Subcutaneous abdominal adipose tissue (tissue), 5 donors: ENCODE results near the gene AEBP1.

Source experiments
- H3K27ac ChIP-seq: one replicate; pipeline ENCODE4 v1.7.0; 2013; ENCODE audit warnings: low read depth, mild to moderate bottlenecking, inconsistent platforms, low read length, moderate library complexity
- H3K27me3 ChIP-seq, 5 donors: one replicate each; pipeline ENCODE4 v1.7.0; 2013; ENCODE audit warnings: low read length in 5 of 5, inconsistent platforms in 1 of 5; ENCODE audit not compliant: control insufficient read depth in 5 of 5, insufficient read depth in 4 of 5
- H3K36me3 ChIP-seq, 5 donors: one replicate each; pipeline ENCODE4 v1.7.0; 2013; ENCODE audit warnings: low read length in 5 of 5; ENCODE audit not compliant: control insufficient read depth in 5 of 5, insufficient read depth in 5 of 5
- H3K4me1 ChIP-seq, 5 donors: one replicate each; pipeline ENCODE4 v1.7.0; 2013; ENCODE audit warnings: low read length in 5 of 5, mild to moderate bottlenecking in 3 of 5, moderate library complexity in 1 of 5; ENCODE audit not compliant: control insufficient read depth in 5 of 5, insufficient read depth in 5 of 5
- H3K4me3 ChIP-seq, 5 donors: one replicate each; pipeline ENCODE4 v1.7.0; 2013; ENCODE audit warnings: low read length in 5 of 5, low read depth in 1 of 5
- H3K9ac ChIP-seq, 5 donors: one replicate each; pipeline ENCODE4 v1.7.0; 2013; ENCODE audit warnings: low read length in 5 of 5, mild to moderate bottlenecking in 4 of 5, moderate library complexity in 3 of 5
- H3K9me3 ChIP-seq, 5 donors: one replicate each; pipeline ENCODE4 v1.7.0; 2013; ENCODE audit warnings: low read length in 5 of 5; ENCODE audit not compliant: control insufficient read depth in 5 of 5
- donor health status: healthy.
- donor health status: healthy.
- donor health status: healthy.
- donor health status: healthy.
- donor health status: healthy.

Gene AEBP1

DNA sequence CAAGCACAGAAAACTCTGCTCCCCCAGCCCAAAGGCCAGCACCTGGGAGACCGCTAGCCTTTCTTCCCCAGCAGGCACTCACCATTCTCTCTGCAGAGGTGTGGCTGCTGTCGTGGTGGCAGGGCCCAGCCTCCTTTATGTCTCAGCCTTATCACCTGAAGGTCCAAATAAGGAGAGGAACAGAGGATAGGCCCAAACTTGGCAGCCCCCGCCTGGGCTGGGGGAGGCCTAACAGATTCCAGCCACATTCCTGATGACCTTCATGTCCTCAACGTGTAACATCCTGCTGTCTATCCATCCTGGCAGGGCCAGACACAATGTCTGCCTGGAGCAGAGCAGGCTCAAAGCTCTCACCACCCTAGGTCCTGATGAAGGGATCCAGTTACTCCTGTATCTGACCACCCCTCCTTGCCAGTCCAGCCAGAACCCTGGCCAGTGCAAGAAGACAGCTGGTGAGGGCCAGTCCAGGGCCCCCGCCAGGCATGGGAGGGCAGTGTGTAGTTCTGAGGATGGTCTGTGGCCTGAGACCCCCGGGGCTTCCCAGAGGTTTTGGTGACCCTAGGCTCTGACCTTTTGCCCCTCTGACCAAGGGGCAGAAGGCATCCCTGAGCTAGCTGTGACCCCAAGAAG lies 37.2 kb downstream of the AEBP1 start, which contains the start of gene MYL7:
Gene MYL7, minus strand, starts transcription at position 112 of the 630 bp plus-strand sequence. Its CDS starts 27 bp downstream, at position 85.
- Histone ChIP-seq H3K27ac (no peak within 1 kb of the TSS), H3K4me1 (peaks cover 0 to 13% (median 11%) of the 10 kb centered on the region in 5 donors), H3K27me3 (peaks cover 0 to 11% (median 5%) of the 10 kb centered on the region in 5 donors), H3K9me3 (no peaks in the 10 kb centered on the region), H3K9ac (no peak within 1 kb of the TSS), H3K36me3 (no peaks in the 10 kb centered on the region), H3K4me3 (no peak within 1 kb of the TSS)

DNA sequence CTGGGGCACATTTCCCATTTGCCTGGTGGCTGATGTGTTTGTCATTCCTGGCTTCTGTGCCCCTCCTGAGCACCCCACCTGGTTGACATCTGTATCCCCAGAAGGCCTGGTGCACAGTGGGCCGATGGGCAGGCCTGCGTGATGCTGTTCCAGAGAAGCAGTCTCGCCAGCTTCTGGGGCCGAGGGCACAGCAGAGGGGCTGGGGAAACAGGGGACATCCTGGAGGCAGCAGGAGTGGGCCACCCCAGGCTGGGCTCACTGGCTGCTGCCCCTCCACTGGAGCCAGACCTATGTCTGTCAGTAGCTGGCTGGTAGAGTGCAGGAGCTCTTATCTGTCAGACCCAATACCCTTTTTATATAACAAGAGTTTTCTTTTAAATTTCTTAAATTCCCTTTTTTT lies 37.9 kb downstream of the AEBP1 start:
- peaks cover 0 to 17% (median 14%) of the 10 kb centered on the region in 5 donors for H3K4me1 ChIP-seq
- peaks cover 0 to 13% (median 10%) of the 10 kb centered on the region in 5 donors for H3K27me3 ChIP-seq
- no peaks in the 10 kb centered on the region for H3K36me3 ChIP-seq
- H3K27ac ChIP-seq, result no peak overlapping the region
- no peak overlapping the region for H3K4me3 ChIP-seq
- H3K9me3 ChIP-seq, result no peaks in the 10 kb centered on the region
- H3K9ac ChIP-seq, result no peak overlapping the region

DNA sequence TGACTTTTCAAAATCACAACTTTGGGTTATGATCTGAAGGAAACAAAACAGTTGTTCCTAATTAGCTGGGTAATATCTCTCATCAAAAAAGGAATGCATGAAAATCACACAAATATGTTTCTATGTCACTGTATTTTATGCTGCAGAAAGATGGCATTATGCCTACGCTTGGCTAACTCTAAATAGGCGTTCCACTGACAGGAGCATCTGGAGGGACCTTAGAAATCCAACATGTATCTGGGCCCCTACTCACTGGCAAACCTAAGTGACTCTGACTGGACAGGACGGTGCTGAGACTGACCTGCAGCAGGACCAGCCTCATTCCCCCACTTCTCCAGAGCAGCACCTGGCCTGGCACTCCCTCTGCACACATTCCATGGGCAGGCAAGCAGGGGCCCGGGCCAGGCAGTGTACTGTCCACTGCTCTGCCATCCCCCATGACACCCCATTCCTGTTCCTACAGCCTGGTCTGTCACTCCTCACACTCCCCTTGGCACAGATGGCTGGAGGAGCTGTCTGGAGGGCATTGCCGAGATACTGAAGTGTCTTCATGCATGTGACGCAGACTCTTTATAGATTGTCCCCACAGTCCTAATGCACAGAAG lies 39.6 kb downstream of the AEBP1 start:
- Histone ChIP-seq H3K9ac (no peak overlapping the region), H3K27me3 (peaks cover 0 to 13% (median 10%) of the 10 kb centered on the region in 5 donors), H3K4me1 (peaks cover 0 to 17% (median 14%) of the 10 kb centered on the region in 5 donors), H3K27ac (no peak overlapping the region), H3K4me3 (no peak overlapping the region), H3K9me3 (no peaks in the 10 kb centered on the region), H3K36me3 (no peaks in the 10 kb centered on the region)

DNA sequence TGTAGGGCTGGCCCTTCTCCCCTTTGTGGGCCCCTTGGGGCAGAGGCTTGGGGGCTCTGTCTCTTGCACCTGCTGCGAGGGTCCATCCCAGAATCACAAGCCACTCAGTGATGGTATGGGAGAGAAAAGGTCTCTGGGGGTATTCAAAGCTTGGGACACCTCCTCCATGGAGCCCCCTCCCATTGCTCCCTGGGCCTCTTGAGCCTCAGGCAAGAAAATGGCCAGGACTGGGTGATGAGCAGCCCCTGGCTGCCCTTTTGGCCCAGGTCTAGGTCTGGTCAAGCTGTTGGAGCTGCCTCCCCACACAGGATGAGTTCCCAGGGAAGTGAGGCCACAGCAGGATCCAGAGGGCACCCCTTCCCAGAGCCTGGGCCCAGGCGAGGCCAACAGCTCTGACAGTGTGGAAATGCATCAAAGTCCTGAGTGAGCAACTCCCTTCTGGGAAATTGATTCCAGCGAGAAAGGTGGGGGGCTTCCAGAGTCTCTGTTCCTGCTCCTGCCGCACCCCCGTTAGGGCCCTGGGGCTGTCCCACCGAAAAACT lies 40.4 kb downstream of the AEBP1 start:
- Histone ChIP-seq H3K4me3 (no peak overlapping the region), H3K9me3 (no peaks in the 10 kb centered on the region), H3K9ac (no peak overlapping the region), H3K27me3 (peaks cover 0 to 13% (median 10%) of the 10 kb centered on the region in 5 donors), H3K27ac (no peak overlapping the region), H3K4me1 (peaks cover 0 to 17% (median 14%) of the 10 kb centered on the region in 5 donors), H3K36me3 (no peaks in the 10 kb centered on the region)

DNA sequence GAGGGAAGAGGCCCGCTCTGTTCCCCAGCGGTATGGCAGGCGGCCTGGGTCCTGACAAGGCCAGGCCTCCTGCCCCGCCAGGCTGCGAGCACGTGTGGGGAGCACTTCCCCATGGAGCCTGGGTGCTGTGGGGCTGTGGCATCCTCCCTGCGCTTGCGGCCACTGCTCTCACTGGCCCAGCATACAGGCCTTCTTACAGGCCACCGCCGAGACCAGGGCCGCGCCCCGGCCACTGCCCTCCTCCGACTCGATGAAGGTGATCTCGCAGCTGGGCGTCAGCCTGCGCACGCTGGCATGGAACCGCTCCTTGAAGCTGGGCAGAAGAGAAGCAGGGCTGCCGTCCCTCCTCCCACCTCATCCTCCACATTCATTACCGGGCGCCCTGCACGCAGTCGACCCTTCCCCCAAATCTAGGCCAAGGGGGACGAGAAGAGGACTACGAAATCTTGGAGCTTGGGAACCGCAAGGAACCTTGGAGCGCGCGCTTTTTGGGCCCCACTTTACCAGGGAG lies 40.9 kb downstream of the AEBP1 start:
- Histone ChIP-seq H3K27ac (no peak overlapping the region), H3K27me3 (peaks cover 0 to 13% (median 10%) of the 10 kb centered on the region in 5 donors), H3K4me3 (peak overlapping the region in 2 of 5 donors; percentile 50 to 56), H3K4me1 (peaks cover 0 to 17% (median 14%) of the 10 kb centered on the region in 5 donors), H3K9me3 (no peaks in the 10 kb centered on the region), H3K9ac (no peak overlapping the region), H3K36me3 (no peaks in the 10 kb centered on the region)

DNA sequence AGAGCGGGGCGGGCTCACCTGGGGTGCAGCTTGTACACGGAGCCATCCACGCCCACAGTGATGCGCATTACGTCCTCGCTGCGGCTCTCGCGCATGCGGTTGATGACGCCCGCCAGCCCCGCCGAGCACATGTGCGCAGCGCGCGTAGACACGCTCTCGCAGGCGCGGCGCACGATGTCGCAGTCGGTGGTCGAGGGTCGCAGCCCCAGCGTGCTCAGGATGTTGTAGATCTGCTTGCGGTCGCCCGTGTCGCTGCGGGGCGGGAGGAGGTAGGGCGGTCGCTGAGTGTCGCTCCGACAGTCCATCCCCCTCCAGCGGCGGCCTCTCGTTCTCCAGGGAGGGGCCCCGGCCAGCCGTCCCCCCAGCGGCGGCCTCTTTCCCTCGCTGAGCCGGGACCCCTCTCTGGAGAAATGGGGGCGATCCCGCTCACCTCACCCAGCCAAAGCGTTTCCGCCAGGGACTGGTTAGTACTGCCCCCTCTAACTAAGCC lies 41.4 kb downstream of the AEBP1 start:
- peaks cover 0 to 17% (median 14%) of the 10 kb centered on the region in 5 donors for H3K4me1 ChIP-seq
- H3K9me3 ChIP-seq, result no peaks in the 10 kb centered on the region
- peak overlapping the region in 4 of 5 donors; percentile 39 to 56 (median 48) for H3K4me3 ChIP-seq
- H3K36me3 ChIP-seq, result no peaks in the 10 kb centered on the region
- H3K9ac ChIP-seq, result peak overlapping the region in 1 of 5 donors; percentile 9
- peaks cover 0 to 13% (median 10%) of the 10 kb centered on the region in 5 donors for H3K27me3 ChIP-seq
- no peak overlapping the region for H3K27ac ChIP-seq

DNA sequence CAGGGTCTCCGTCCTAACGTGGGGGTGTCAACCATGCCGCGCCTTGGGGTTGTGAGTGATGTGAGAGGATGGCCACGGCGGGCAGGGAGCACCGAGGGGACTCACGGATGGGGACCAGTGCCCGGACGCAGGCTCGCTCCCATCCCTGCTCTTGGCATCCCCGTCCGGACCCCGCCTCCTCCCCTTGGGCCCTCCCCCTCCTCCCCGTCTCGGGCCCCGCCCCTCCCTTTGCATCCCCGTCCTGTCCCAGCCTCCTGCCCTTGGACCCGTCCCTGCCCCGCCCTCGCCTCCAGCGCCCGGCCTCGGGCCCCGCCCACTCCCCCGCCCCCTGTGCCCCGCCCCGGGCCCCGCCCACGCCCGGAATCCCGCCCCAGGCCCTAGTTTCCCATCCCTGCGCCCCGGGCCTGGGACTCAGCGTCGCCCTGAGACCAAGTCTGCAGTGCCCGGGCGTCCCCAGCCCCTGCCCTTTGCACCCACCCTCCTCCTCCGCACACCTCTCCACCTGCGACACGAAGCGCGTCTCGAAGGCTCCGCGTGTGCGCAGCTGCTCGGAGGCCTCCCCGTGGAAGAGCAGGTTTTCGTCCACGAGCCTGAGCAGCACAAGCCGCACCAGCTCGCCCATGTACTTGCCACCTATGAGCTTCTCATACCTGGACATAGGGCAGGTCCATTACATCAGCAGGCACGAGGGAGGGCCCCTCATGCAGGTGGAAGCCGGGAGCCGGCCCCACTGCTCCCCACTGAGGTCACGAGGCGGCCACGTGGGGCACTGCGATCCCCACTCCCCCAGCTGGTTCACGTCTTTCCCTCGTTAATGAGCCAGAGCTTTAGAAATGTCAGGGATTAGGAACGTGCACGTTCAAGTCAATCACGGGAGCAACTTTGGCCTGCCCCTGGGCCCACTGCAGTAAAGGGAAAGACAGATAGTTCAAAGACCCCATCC lies 42.1 kb downstream of the AEBP1 start:
- no peaks in the 10 kb centered on the region for H3K36me3 ChIP-seq
- H3K27ac ChIP-seq, result no peak overlapping the region
- no peaks in the 10 kb centered on the region for H3K9me3 ChIP-seq
- H3K27me3 ChIP-seq, result peaks cover 0 to 13% (median 10%) of the 10 kb centered on the region in 5 donors
- peaks cover 0 to 17% (median 14%) of the 10 kb centered on the region in 5 donors for H3K4me1 ChIP-seq
- H3K9ac ChIP-seq, result peak overlapping the region in 1 of 5 donors; percentile 9
- peak overlapping the region in 4 of 5 donors; percentile 45 to 63 (median 52) for H3K4me3 ChIP-seq

DNA sequence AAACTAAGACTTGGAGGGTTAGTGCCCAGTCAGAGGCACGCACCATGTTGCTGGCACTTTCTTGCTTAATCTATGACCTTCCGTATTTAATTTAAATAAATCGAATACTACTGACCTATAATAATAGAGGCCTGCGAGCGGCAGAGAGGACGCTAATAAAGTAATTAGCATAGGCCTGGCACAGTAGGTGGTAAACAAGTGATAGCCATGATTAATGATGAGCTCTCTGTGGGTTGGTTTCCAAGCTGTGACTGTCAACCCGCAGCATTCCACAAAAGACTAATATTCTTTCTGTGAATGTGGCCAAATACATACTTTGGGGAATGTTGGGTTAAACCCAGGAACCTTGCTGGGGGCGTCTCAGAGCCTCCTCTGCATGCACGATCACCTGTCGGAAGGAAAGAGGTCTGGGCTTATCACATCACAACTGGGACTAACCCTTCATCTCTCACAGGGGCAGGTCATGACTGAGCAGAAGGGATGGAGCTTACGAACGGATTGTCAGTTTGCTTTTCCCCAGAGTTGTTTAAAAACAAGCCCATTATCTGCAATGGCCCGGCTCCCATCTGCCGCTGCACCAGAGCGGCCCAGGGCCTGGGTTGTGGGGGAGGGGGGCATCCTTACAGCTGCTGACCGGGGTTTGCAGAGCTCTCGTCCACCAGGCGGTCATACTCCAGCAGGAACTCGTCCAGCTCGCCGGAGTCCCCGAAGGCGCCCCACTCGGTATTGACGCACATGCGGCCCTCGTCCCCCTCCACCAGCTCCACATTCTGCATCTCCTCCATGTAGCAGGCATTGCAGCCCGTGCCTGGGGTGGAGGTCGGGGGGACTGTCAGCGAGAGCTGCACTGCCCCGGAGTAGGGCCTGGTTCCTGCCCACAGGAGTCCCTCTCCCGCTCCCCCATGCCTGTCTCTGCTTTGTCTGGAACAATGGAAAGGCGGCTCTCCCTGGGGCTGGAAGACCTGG lies 43.2 kb downstream of the AEBP1 start:
- Histone ChIP-seq H3K27ac (no peak overlapping the region), H3K27me3 (peaks cover 0 to 13% (median 10%) of the 10 kb centered on the region in 5 donors), H3K36me3 (no peaks in the 10 kb centered on the region), H3K9me3 (no peaks in the 10 kb centered on the region), H3K9ac (no peak overlapping the region), H3K4me1 (peaks cover 0 to 17% (median 14%) of the 10 kb centered on the region in 5 donors), H3K4me3 (no peak overlapping the region)
